Calu3 (cell line): ENCODE measurements around the gene MAP2K3. TPM values are rescaled to one million over a fixed set of nuclear protein-coding genes. Genes with fewer than 3 reads are reported as not detected.

Experiments used
- BruUV-seq: library from RNA; stranded (reverse); fragments of 400-500 nt; replicated peaks from 2 replicates; lab custom pipeline; 2021; lab: Mats Ljungman, UMichigan
- CTCF ChIA-PET: fragments of 300-600 bp; sonication (Branson Sonifier 250); formaldehyde crosslinking; loops from one replicate; lab custom pipeline; 2022; ENCODE audit warnings: antibody characterized with exemption; lab: Charles Lee
- DNase-seq: peaks from one replicate; pipeline ENCODE4 v3.0.0; 2022
- H3K27ac Mint-ChIP-seq: one replicate; pipeline ENCODE4 v1.8.0; 2022; ENCODE audit warnings: mixed read lengths; ENCODE audit not compliant: unreplicated experiment
- H3K27me3 Mint-ChIP-seq: one replicate; pipeline ENCODE4 v1.8.0; 2022; ENCODE audit warnings: mixed read lengths; ENCODE audit not compliant: unreplicated experiment
- H3K36me3 Mint-ChIP-seq: one replicate; pipeline ENCODE4 v1.8.0; 2022; ENCODE audit warnings: mild to moderate bottlenecking, moderate library complexity, mixed read lengths; ENCODE audit not compliant: insufficient read depth, unreplicated experiment
- H3K4me1 Mint-ChIP-seq: one replicate; pipeline ENCODE4 v1.8.0; 2022; ENCODE audit warnings: mild to moderate bottlenecking, low read depth, mixed read lengths; ENCODE audit not compliant: unreplicated experiment
- H3K4me3 Mint-ChIP-seq: one replicate; pipeline ENCODE4 v1.8.0; 2022; ENCODE audit warnings: mild to moderate bottlenecking, low read depth, moderate library complexity, mixed read lengths; ENCODE audit not compliant: unreplicated experiment
- H3K9me3 Mint-ChIP-seq: one replicate; pipeline ENCODE4 v1.8.0; 2022; ENCODE audit warnings: low read depth, mixed read lengths; ENCODE audit not compliant: unreplicated experiment
- CTCF ChIP-seq: fragments of 200-600 bp; IDR thresholded peaks from one replicate; pipeline ENCODE4 v1.8.0; 2022; ENCODE audit warnings: antibody characterized with exemption; ENCODE audit not compliant: unreplicated experiment
- intact Hi-C: fragments of 100-400 bp; cut with micrococcal nuclease; formaldehyde crosslinking; loops from one replicate; pipeline ENCODE4 v1.10.0; 2022; ENCODE audit not compliant: unreplicated experiment
- total RNA-seq: library from RNA; stranded (reverse); gene quantifications from 2 replicates; pipeline ENCODE4 v1.2.3, GENCODE V29; 2022

The MAP2K3 gene
- total RNA-seq, 1 experiment from 2014 or later: 93.5 TPM

GRCh38 chr17:21240369-21241055, 44.0 kb upstream of the MAP2K3 start:
- no peak for TF ChIP-seq CTCF
- DNase-seq: no peak
- CTCF ChIA-PET: no interaction called here
- BruUV-seq: no TSS peak
- intact Hi-C loops: no loop called here
- Mint-ChIP-seq H3K27ac (no peak overlapping the region), H3K4me1 (no peaks in the 10 kb centered on the region), H3K27me3 (peaks cover 25% of the 10 kb centered on the region), H3K9me3 (no peaks in the 10 kb centered on the region), H3K4me3 (no peak overlapping the region), H3K36me3 (no peaks in the 10 kb centered on the region)

GRCh38 chr17:21241564-21241963, 42.9 kb upstream of the MAP2K3 start:
- Mint-ChIP-seq H3K9me3 (no peaks in the 10 kb centered on the region), H3K36me3 (no peaks in the 10 kb centered on the region), H3K4me1 (no peaks in the 10 kb centered on the region), H3K4me3 (no peak overlapping the region), H3K27me3 (peaks cover 18% of the 10 kb centered on the region), H3K27ac (no peak overlapping the region)
- no TSS peak for BruUV-seq
- DNase-seq: no peak
- CTCF ChIA-PET: no interaction called here
- TF ChIP-seq CTCF: no peak
- intact Hi-C loops: no loop called here

- H3K36me3 Mint-ChIP-seq: no peaks in the 10 kb centered on the region
- no peak overlapping the region for H3K27ac Mint-ChIP-seq
- H3K4me3 Mint-ChIP-seq: no peak overlapping the region
- intact Hi-C loops: no loop called here
- peaks cover 12% of the 10 kb centered on the region for H3K27me3 Mint-ChIP-seq
- no peaks in the 10 kb centered on the region for H3K4me1 Mint-ChIP-seq
- no peaks in the 10 kb centered on the region for H3K9me3 Mint-ChIP-seq
- DNase-seq: no peak
- no TSS peak for BruUV-seq
- CTCF ChIA-PET: no interaction called here
- no peak for TF ChIP-seq CTCF
These were observed 42.3 kb upstream of the MAP2K3 start for GRCh38 chr17:21242026-21242697.

- Mint-ChIP-seq H3K27me3 (peaks cover 5% of the 10 kb centered on the region), H3K4me3 (no peak overlapping the region), H3K27ac (no peak overlapping the region), H3K4me1 (no peaks in the 10 kb centered on the region), H3K36me3 (no peaks in the 10 kb centered on the region), H3K9me3 (no peaks in the 10 kb centered on the region)
- DNase-seq: no peak
- no TSS peak for BruUV-seq
- no peak for TF ChIP-seq CTCF
- intact Hi-C loops: no loop called here
- CTCF ChIA-PET: no interaction called here
These were observed 41.6 kb upstream of the MAP2K3 start for GRCh38 chr17:21242780-21243515.
